ENCODE data around the gene SPTBN1.

GRCh38 chr2:54634021-54634420 lies 177.9 kb downstream of the SPTBN1 start:
- TF ChIP-seq POLR2A (IDR thresholded peaks at IDR 0.05): no peak
- no peak for TF ChIP-seq CTCF (IDR thresholded peaks at IDR 0.05)

All from uterus (tissue), 2 donors.